Duodenal mucosa (tissue), 2 donors: ENCODE data around the gene DCAF4.

ENCODE experiments used
- H3K27ac ChIP-seq: one replicate; pipeline ENCODE4 v1.7.0; 2013; ENCODE audit warnings: low read depth, low read length
- H3K27me3 ChIP-seq, 2 donors: one replicate each; pipeline ENCODE4 v1.7.0; 2013; ENCODE audit warnings: low read length in 2 of 2, control low read depth in 1 of 2; ENCODE audit not compliant: insufficient read depth in 2 of 2, control insufficient read depth in 1 of 2
- H3K36me3 ChIP-seq, 2 donors: one replicate each; pipeline ENCODE4 v1.7.0; 2013; ENCODE audit warnings: low read length in 2 of 2, control low read depth in 1 of 2; ENCODE audit not compliant: insufficient read depth in 2 of 2, control insufficient read depth in 1 of 2
- H3K4me1 ChIP-seq, 2 donors: one replicate each; pipeline ENCODE4 v1.7.0; 2013; ENCODE audit warnings: low read length in 2 of 2, control low read depth in 1 of 2; ENCODE audit not compliant: insufficient read depth in 2 of 2, control insufficient read depth in 1 of 2
- H3K4me3 ChIP-seq, 2 donors: one replicate each; pipeline ENCODE4 v1.7.0; 2013; ENCODE audit warnings: low read length in 2 of 2, low read depth in 1 of 2
- H3K9ac ChIP-seq, 2 donors: one replicate each; pipeline ENCODE4 v1.7.0; 2013; ENCODE audit warnings: low read length in 2 of 2, low read depth in 1 of 2
- H3K9me3 ChIP-seq, 2 donors: one replicate each; pipeline ENCODE4 v1.7.0; 2013; ENCODE audit warnings: low read length in 2 of 2, control low read depth in 1 of 2; ENCODE audit not compliant: control insufficient read depth in 1 of 2

The DCAF4 gene

GRCh38 chr14:72925171-72925759 lies 999 bp upstream of the DCAF4 start:
- Histone ChIP-seq H3K36me3 (no peaks in the 10 kb centered on the region), H3K9me3 (no peaks in the 10 kb centered on the region), H3K4me3 (peak overlapping the region; percentile 80 to 97), H3K27ac (no peak overlapping the region), H3K9ac (peak overlapping the region in 1 of 2 donors; percentile 59), H3K4me1 (peaks cover 9 to 10% of the 10 kb centered on the region in 2 donors), H3K27me3 (no peaks in the 10 kb centered on the region)

DNA sequence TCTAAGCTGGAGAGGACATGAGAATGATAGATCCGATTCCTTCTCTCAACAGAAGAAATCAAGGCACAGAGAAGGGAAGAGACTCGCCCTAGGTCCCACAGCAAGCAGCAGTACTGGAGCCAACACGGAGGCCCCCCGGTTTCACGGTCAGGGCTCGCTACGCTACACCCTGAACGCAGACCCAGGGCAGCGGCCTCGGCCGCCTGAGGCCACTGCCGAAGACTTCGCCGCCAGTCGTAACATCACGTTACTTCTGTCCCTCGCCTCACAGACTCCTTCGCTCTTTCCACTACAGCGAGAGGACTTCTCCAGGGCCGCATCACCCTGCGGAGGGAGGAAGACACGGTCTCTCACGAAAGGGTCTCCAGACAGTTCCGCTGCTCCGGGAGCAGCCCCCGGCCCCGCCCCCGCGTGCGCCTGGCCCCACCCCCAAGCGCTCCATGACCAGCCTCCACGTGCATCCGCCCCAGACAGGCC lies 411 bp upstream of the DCAF4 start:
- Histone ChIP-seq H3K27ac (no peak overlapping the region), H3K9ac (peak overlapping the region; percentile 47 to 59), H3K36me3 (no peaks in the 10 kb centered on the region), H3K9me3 (no peaks in the 10 kb centered on the region), H3K4me1 (peaks cover 9 to 10% of the 10 kb centered on the region in 2 donors), H3K4me3 (peak overlapping the region; percentile 80 to 97), H3K27me3 (no peaks in the 10 kb centered on the region)

DNA sequence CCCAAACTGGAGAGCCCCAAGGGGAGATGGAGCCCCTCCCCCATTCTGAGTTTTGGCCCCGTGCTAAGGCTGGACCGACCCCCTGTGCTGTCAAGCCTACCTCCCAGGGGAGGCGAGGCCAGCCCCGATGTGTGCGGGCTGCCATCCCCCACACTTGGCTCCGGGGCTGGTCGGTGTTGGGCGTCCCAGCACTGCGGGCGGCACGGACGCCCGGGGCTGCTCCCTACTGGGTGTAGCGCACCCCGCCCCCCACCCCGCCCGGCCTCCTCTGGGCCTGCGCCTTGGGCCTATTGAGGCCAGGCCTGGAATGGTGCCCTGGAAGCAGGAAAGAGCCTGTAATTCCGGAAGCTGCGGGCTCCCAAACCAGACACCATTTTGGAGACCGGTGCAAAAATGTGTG lies 2.6 kb downstream of the DCAF4 start:
- peaks cover 9 to 10% of the 10 kb centered on the region in 2 donors for H3K4me1 ChIP-seq
- no peaks in the 10 kb centered on the region for H3K36me3 ChIP-seq
- no peak overlapping the region for H3K9ac ChIP-seq
- no peaks in the 10 kb centered on the region for H3K27me3 ChIP-seq
- H3K9me3 ChIP-seq = no peaks in the 10 kb centered on the region
- no peak overlapping the region for H3K27ac ChIP-seq
- no peak overlapping the region for H3K4me3 ChIP-seq

- no peaks in the 10 kb centered on the region for H3K27me3 ChIP-seq
- peaks cover 9 to 10% of the 10 kb centered on the region in 2 donors for H3K4me1 ChIP-seq
- no peak overlapping the region for H3K4me3 ChIP-seq
- H3K27ac ChIP-seq = no peak overlapping the region
- no peaks in the 10 kb centered on the region for H3K9me3 ChIP-seq
- H3K9ac ChIP-seq = no peak overlapping the region
- no peaks in the 10 kb centered on the region for H3K36me3 ChIP-seq
Observed at GRCh38 chr14:72929316-72930080, 3.2 kb downstream of the DCAF4 start.

GRCh38 chr14:72932893-72933292 lies 6.6 kb downstream of the DCAF4 start:
- Histone ChIP-seq H3K9me3 (no peaks in the 10 kb centered on the region), H3K36me3 (peaks cover 2 to 3% of the 10 kb centered on the region in 2 donors), H3K9ac (no peak overlapping the region), H3K27ac (no peak overlapping the region), H3K4me1 (no peaks in the 10 kb centered on the region), H3K27me3 (no peaks in the 10 kb centered on the region), H3K4me3 (no peak overlapping the region)

- Histone ChIP-seq H3K9me3 (no peaks in the 10 kb centered on the region), H3K27ac (no peak overlapping the region), H3K4me3 (no peak overlapping the region), H3K27me3 (no peaks in the 10 kb centered on the region), H3K9ac (no peak overlapping the region), H3K4me1 (no peaks in the 10 kb centered on the region), H3K36me3 (peaks cover 35 to 53% of the 10 kb centered on the region in 2 donors)
Observed at GRCh38 chr14:72939630-72940029, 13.4 kb downstream of the DCAF4 start.

DNA sequence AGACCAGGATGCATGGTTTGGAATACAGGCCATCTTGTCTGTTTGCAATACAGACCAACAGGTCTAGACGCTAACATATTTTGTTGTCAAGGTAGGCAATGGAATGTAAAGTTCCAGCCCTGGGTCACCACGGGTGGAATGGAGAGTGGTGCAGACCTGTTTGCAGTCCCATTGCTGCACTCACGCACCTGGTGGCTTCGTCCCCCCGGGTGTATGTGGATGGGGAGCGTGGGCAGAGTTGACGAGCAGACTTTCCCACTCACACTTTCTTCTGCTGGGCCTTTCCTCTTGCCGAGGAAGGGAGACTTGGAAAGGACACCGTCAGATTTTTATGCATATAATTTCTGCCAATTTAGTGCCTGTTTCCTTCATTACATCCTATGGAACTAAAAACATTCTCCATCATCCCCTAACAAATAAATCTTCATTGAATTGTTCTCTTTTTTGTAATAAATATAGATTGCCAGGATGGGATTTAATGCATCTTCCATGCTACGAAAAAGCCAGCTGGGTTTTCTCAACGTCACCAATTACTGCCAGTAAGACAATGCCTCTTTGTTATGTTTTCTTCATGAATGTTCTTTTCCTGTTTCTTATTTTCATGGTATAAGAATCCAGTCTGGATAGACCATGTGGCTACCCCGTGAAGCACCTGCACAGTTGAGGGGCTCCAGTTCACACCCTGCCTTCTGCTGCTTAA lies 15.2 kb downstream of the DCAF4 start:
- Histone ChIP-seq H3K27me3 (no peaks in the 10 kb centered on the region), H3K27ac (no peak overlapping the region), H3K4me1 (no peaks in the 10 kb centered on the region), H3K4me3 (no peak overlapping the region), H3K9me3 (no peaks in the 10 kb centered on the region), H3K36me3 (peaks cover 40 to 59% of the 10 kb centered on the region in 2 donors), H3K9ac (no peak overlapping the region)

GRCh38 chr14:72942934-72943333 lies 16.7 kb downstream of the DCAF4 start:
- Histone ChIP-seq H3K9ac (no peak overlapping the region), H3K36me3 (peaks cover 42 to 66% of the 10 kb centered on the region in 2 donors), H3K4me3 (no peak overlapping the region), H3K4me1 (no peaks in the 10 kb centered on the region), H3K27ac (no peak overlapping the region), H3K27me3 (no peaks in the 10 kb centered on the region), H3K9me3 (no peaks in the 10 kb centered on the region)

- Histone ChIP-seq H3K27me3 (no peaks in the 10 kb centered on the region), H3K9ac (no peak overlapping the region), H3K9me3 (no peaks in the 10 kb centered on the region), H3K27ac (no peak overlapping the region), H3K4me3 (no peak overlapping the region), H3K36me3 (peaks cover 36 to 58% of the 10 kb centered on the region in 2 donors), H3K4me1 (no peaks in the 10 kb centered on the region)
Observed at GRCh38 chr14:72943876-72944430, 17.7 kb downstream of the DCAF4 start.
